Left lung (tissue), 10 donors: ENCODE results near the gene ARHGAP30. TPM values are rescaled to one million over a fixed set of nuclear protein-coding genes. Genes with fewer than 3 reads are reported as not detected.
A peak's percentile ranks its signal among the peaks of the same experiment; 100 is the strongest.

Source experiments
- ATAC-seq: fragments of 200-7000 bp; cut with Tn5 transposase; one replicate; pipeline ENCODE4 v1.9.1; 2020; ENCODE audit warnings: moderate library complexity
- DNase-seq, 4 donors: peaks; one replicate each; pipeline ENCODE4 v3.0.0-alpha.2; 2013 to 2020
- H3K27ac ChIP-seq, 2 donors: fragments of 200-600 bp; sonication (generic) in 1 of 2; one replicate each; pipeline versions ENCODE4 v1.5.0 to v1.8.0; 2020 to 2021
- H3K27me3 ChIP-seq, 2 donors: fragments of 200-600 bp; sonication (generic) in 1 of 2; one replicate each; pipeline versions ENCODE4 v1.5.0 to v1.8.0; 2020 to 2021
- H3K36me3 ChIP-seq, 2 donors: fragments of 200-600 bp; sonication (generic) in 1 of 2; one replicate each; pipeline versions ENCODE4 v1.5.0 to v1.8.0; 2020 to 2021
- H3K4me1 ChIP-seq, 2 donors: fragments of 200-600 bp; one replicate each; pipeline ENCODE4 v1.8.0; 2021
- H3K4me3 ChIP-seq, 2 donors: fragments of 200-600 bp; sonication (generic) in 1 of 2; one replicate each; pipeline versions ENCODE4 v1.5.0 to v1.8.0; 2020 to 2021; ENCODE audit warnings: mild to moderate bottlenecking in 1 of 2
- H3K9me3 ChIP-seq, 2 donors: fragments of 200-600 bp; sonication (generic) in 1 of 2; one replicate each; pipeline versions ENCODE4 v1.5.0 to v1.8.0; 2020 to 2021
- intact Hi-C, 2 donors: fragments of 100-400 bp; cut with DNase I; formaldehyde crosslinking; loops; one replicate each; pipeline versions ENCODE4 v1.11.2 to v1.14.2; 2022
- polyA plus RNA-seq, 6 donors: library from polyadenylated mRNA; unstranded; fragments of 120-200 nt; gene quantifications; one replicate each; pipeline ENCODE4 v1.2.1, GENCODE V29; 2013; ENCODE audit not compliant: insufficient read length in 6 of 6
- total RNA-seq, 2 donors: library from RNA; stranded (reverse); fragmentation: NEBNext Ultra II Directional; extraction: Animal tissue kit (Norgen Biotek cat#: 25700); gene quantifications; one replicate each; pipeline ENCODE4 v1.2.1, GENCODE V29; 2021
- TF ChIP-seq, protein P1 (sequence below), 2 donors: fragments of 200-600 bp; sonication (generic) in 1 of 2; IDR thresholded peaks; one replicate each; pipeline versions ENCODE4 v1.5.0 to v1.8.0; 2021; ENCODE audit warnings: antibody characterized with exemption in 2 of 2
- donor health status: DM: no; HTN: yes; CAD: no.
- donor health status: DM: no; HTN: no; CAD: no.

ARHGAP30 gene
- total and polyA plus RNA-seq, 8 donors = 3.0 to 57.7 (median 4.2) TPM

- Histone ChIP-seq H3K4me1 (peaks cover 0 to 24% of the 10 kb centered on the region in 2 donors), H3K4me3 (no peak overlapping the region), H3K27ac (no peak overlapping the region), H3K36me3 (no peaks in the 10 kb centered on the region), H3K27me3 (no peaks in the 10 kb centered on the region), H3K9me3 (no peaks in the 10 kb centered on the region)
- intact Hi-C loops = no loop called here
- TF ChIP-seq, protein P1, sequence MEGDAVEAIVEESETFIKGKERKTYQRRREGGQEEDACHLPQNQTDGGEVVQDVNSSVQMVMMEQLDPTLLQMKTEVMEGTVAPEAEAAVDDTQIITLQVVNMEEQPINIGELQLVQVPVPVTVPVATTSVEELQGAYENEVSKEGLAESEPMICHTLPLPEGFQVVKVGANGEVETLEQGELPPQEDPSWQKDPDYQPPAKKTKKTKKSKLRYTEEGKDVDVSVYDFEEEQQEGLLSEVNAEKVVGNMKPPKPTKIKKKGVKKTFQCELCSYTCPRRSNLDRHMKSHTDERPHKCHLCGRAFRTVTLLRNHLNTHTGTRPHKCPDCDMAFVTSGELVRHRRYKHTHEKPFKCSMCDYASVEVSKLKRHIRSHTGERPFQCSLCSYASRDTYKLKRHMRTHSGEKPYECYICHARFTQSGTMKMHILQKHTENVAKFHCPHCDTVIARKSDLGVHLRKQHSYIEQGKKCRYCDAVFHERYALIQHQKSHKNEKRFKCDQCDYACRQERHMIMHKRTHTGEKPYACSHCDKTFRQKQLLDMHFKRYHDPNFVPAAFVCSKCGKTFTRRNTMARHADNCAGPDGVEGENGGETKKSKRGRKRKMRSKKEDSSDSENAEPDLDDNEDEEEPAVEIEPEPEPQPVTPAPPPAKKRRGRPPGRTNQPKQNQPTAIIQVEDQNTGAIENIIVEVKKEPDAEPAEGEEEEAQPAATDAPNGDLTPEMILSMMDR (IDR thresholded peaks at IDR 0.05) = no peak
- ATAC-seq = no peak
- no peak for DNase-seq
These were observed 3.2 kb upstream of the ARHGAP30 start for GRCh38 chr1:161072751-161073449.

GRCh38 chr1:161071886-161072371 lies 2.2 kb upstream of the ARHGAP30 start:
- TF ChIP-seq, protein P1 (IDR thresholded peaks at IDR 0.05) = peak; percentile 45 to 59
- Histone ChIP-seq H3K9me3 (no peaks in the 10 kb centered on the region), H3K36me3 (no peaks in the 10 kb centered on the region), H3K27ac (no peak overlapping the region), H3K4me3 (no peak overlapping the region), H3K4me1 (peaks cover 0 to 34% of the 10 kb centered on the region in 2 donors), H3K27me3 (no peaks in the 10 kb centered on the region)
- intact Hi-C loops = no loop called here
- ATAC-seq (peak; percentile 52), DNase-seq (peak in 2 of 4 donors; percentile 64 to 86)

DNA sequence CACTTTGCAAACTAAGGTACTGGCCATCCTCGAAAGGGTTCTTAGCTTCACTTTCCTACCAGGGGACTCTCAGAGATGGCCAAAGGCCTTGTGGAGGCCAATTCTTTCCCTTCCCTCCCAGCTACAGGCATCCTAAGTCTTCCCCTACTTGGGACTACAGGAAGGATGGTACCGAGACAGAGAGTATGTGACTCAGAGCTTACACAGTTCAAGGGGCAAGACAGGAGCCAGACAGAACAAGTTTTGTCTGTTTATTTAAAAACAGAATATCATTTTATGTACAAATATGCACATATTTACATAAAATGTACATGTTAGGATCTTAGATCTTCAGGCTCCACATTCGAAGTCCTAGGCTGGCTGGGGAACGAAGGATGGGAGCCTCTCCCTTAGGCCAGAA lies 1.1 kb upstream of the ARHGAP30 start:
- no peaks in the 10 kb centered on the region for H3K9me3 ChIP-seq
- H3K4me3 ChIP-seq = no peak overlapping the region
- no peaks in the 10 kb centered on the region for H3K36me3 ChIP-seq
- no peak for ATAC-seq
- TF ChIP-seq, protein P1 (IDR thresholded peaks at IDR 0.05) = no peak
- intact Hi-C loops = no loop called here
- H3K4me1 ChIP-seq = peaks cover 0 to 45% of the 10 kb centered on the region in 2 donors
- no peak for DNase-seq
- H3K27ac ChIP-seq = peak overlapping the region in 1 of 2 donors; percentile 98
- no peaks in the 10 kb centered on the region for H3K27me3 ChIP-seq

DNA sequence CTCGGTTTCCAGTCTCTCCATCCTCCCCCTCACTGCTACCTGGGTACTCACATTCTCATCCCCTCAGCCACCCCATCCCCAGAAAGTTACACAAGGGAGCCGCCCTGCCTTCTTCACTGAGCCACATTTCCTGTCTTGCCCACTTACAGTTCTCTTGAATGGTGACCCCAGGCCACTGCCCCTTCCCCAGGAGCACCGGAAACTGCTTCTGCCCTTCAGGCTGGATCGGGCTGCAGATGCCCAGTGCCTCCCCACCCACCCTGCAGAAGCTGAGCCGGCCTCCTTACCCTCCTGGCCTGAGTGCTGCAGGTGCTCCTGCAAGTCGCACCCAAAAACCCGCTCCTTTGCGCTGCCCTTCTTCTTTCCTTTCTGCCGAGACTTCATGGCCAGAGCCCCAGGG lies 450 bp downstream of the ARHGAP30 start:
- no peaks in the 10 kb centered on the region for H3K27me3 ChIP-seq
- peaks cover 0 to 55% of the 10 kb centered on the region in 2 donors for H3K4me1 ChIP-seq
- intact Hi-C loops = no loop called here
- peak overlapping the region; percentile 21 to 64 for H3K4me3 ChIP-seq
- peak overlapping the region; percentile 81 to 98 for H3K27ac ChIP-seq
- H3K36me3 ChIP-seq = no peaks in the 10 kb centered on the region
- DNase-seq (no peak), ATAC-seq (no peak)
- TF ChIP-seq, protein P1 (IDR thresholded peaks at IDR 0.05) = no peak
- no peaks in the 10 kb centered on the region for H3K9me3 ChIP-seq

DNA sequence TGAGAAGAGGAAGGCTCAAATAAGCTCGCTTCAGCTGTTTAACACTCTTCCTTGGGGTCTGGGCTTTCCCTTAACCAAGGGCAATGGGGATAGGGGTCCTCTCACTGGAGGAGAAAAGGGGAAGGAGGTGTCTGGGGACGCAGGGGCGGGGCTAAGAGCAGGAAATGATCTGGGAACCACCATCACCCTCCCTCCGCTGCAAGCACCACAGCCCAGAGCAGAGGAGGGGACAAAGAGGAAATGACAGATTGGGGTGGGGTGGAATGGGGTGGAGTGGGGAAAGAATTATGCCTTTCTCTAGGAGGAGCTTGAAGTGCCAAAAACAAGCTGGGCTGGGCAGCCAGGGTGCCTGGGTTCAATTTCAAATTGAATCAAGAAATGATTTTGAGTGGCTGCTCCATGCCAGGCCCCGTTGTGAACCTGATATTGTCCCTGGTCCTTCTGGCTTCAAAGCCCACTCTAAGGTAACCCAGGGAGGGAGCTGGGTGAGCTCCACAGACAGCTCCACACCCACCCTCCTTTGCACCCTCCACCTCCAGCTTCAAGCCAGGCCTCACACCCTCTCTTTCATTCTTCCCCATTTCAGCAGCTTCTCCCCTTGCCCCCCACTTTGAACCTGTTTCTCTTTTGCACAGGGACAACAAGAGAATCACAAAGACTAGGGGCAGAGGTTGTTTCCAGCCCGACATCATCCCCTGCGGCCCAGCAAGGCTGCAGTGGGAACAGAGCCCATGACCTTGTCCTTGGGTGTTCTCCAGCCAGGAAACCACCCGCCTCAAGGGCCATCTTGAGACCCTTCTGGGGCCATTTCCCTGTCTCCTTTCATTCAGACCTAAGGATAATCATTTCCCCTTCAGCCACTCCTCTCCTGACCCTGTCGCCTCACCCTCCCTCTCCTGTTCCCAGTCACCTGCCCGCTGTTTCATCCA lies 1.1 kb downstream of the ARHGAP30 start:
- no peaks in the 10 kb centered on the region for H3K9me3 ChIP-seq
- no peaks in the 10 kb centered on the region for H3K36me3 ChIP-seq
- no peaks in the 10 kb centered on the region for H3K27me3 ChIP-seq
- H3K4me3 ChIP-seq = peak overlapping the region; percentile 21 to 64
- H3K4me1 ChIP-seq = peaks cover 0 to 55% of the 10 kb centered on the region in 2 donors
- peak in 2 of 4 donors; percentile 84 to 91 for DNase-seq
- intact Hi-C loops = no loop called here
- peak; percentile 83 for ATAC-seq
- TF ChIP-seq, protein P1 (IDR thresholded peaks at IDR 0.05) = no peak
- H3K27ac ChIP-seq = peak overlapping the region; percentile 81 to 98
